CD14-positive monocyte (primary cell): ENCODE data around the gene MICAL2. TPM values are rescaled to one million over a fixed set of nuclear protein-coding genes. Genes with fewer than 3 reads are reported as not detected.
A peak's percentile ranks its signal among the peaks of the same experiment; 100 is the strongest.

Experiments used
- DNase-seq, 3 donors: peaks; one replicate each; pipeline ENCODE4 v3.0.0-alpha.2; 2011 to 2022
- H2AFZ ChIP-seq: 2 replicates; pipeline ENCODE4 v1.6.0; 2012; ENCODE audit warnings: mild to moderate bottlenecking, low read depth, low read length, inconsistent platforms; ENCODE audit not compliant: insufficient read depth, poor library complexity, severe bottlenecking
- H3K27ac ChIP-seq, 2 donors: 1 replicate in 1 of 2; 2 replicates in 1 of 2; pipeline ENCODE4 v1.5.1; 2012 to 2013; ENCODE audit warnings: low read length in 2 of 2, control low read depth in 1 of 2, inconsistent platforms in 1 of 2, low read depth in 1 of 2, mild to moderate bottlenecking in 1 of 2
- H3K27me3 ChIP-seq, 2 donors: one replicate each; pipeline versions ENCODE4 v1.6.0 to v1.6.1; 2011 to 2013; ENCODE audit warnings: low read length in 2 of 2; ENCODE audit not compliant: control insufficient read depth in 2 of 2, insufficient read depth in 2 of 2
- H3K36me3 ChIP-seq, 2 donors: replicated peaks in 1 of 2; 1 replicate in 1 of 2; 2 replicates in 1 of 2; pipeline versions ENCODE4 v1.5.1 to v1.6.1; 2012 to 2013; ENCODE audit warnings: low read length in 2 of 2, control low read depth in 1 of 2, inconsistent platforms in 1 of 2, mild to moderate bottlenecking in 1 of 2; ENCODE audit not compliant: insufficient read depth in 2 of 2, control insufficient read depth in 1 of 2
- H3K4me1 ChIP-seq, 2 donors: 1 replicate in 1 of 2; 2 replicates in 1 of 2; pipeline versions ENCODE4 v1.5.1 to v1.6.1; 2012 to 2013; ENCODE audit warnings: low read length in 2 of 2, control low read depth in 1 of 2, inconsistent platforms in 1 of 2, mild to moderate bottlenecking in 1 of 2, moderate library complexity in 1 of 2; ENCODE audit not compliant: insufficient read depth in 2 of 2, control insufficient read depth in 1 of 2
- H3K4me2 ChIP-seq: replicated peaks from 2 replicates; pipeline ENCODE3; 2012; ENCODE audit warnings: low read length, moderate library complexity, mild to moderate bottlenecking; ENCODE audit not compliant: poor library complexity, severe bottlenecking; ENCODE audit errors: extremely low read depth
- H3K4me3 ChIP-seq, 3 experiments: fragments of 200-600 bp in 1 of 3; sonication (generic) in 1 of 3; replicated peaks in 1 of 3; 1 replicate in 2 of 3; 2 replicates in 1 of 3; pipeline ENCODE4 v1.5.1; 2011 to 2013; ENCODE audit warnings: low read length in 3 of 3, mild to moderate bottlenecking in 3 of 3, control low read depth in 2 of 3, low read depth in 2 of 3, inconsistent platforms in 1 of 3, moderate library complexity in 1 of 3
- H3K79me2 ChIP-seq: 2 replicates; pipeline ENCODE4 v1.6.0; 2012; ENCODE audit warnings: mild to moderate bottlenecking, control low read depth, inconsistent platforms, low read length, moderate library complexity; ENCODE audit not compliant: insufficient read depth
- H3K9ac ChIP-seq: 2 replicates; pipeline ENCODE4 v1.6.0; 2017; ENCODE audit warnings: low read length, mild to moderate bottlenecking; ENCODE audit not compliant: insufficient read depth, poor library complexity, severe bottlenecking
- H3K9me3 ChIP-seq, 2 donors: replicated peaks in 1 of 2; 1 replicate in 1 of 2; 2 replicates in 1 of 2; pipeline versions ENCODE4 v1.5.1 to v1.6.1; 2012 to 2013; ENCODE audit warnings: low read length in 2 of 2, control low read depth in 1 of 2; ENCODE audit not compliant: control insufficient read depth in 1 of 2, insufficient read depth in 1 of 2
- H4K20me1 ChIP-seq: 2 replicates; pipeline ENCODE4 v1.6.0; 2012; ENCODE audit warnings: mild to moderate bottlenecking, low read length, control low read depth, moderate library complexity; ENCODE audit not compliant: insufficient read depth
- H3K27ac Mint-ChIP-seq, 7 donors: one replicate each; pipeline ENCODE4 v1.8.0; 2020; ENCODE audit warnings: mild to moderate bottlenecking in 7 of 7, mixed read lengths in 7 of 7, moderate library complexity in 6 of 7, inconsistent platforms in 2 of 7
- H3K27me3 Mint-ChIP-seq, 3 donors: one replicate each; pipeline ENCODE4 v1.8.0; 2021 to 2022; ENCODE audit warnings: low read depth in 3 of 3, mild to moderate bottlenecking in 3 of 3, mixed read lengths in 3 of 3, moderate library complexity in 3 of 3, inconsistent platforms in 1 of 3
- H3K36me3 Mint-ChIP-seq, 2 donors: one replicate each; pipeline ENCODE4 v1.8.0; 2020; ENCODE audit warnings: mixed read lengths in 2 of 2, inconsistent platforms in 1 of 2, mild to moderate bottlenecking in 1 of 2
- H3K4me1 Mint-ChIP-seq: one replicate; pipeline ENCODE4 v1.8.0; 2020; ENCODE audit warnings: mild to moderate bottlenecking, mixed read lengths
- H3K4me3 Mint-ChIP-seq, 2 donors: one replicate each; pipeline ENCODE4 v1.8.0; 2020; ENCODE audit warnings: mild to moderate bottlenecking in 2 of 2, mixed read lengths in 2 of 2, moderate library complexity in 1 of 2
- H3K9me3 Mint-ChIP-seq, 7 donors: one replicate each; pipeline ENCODE4 v1.8.0; 2020 to 2022; ENCODE audit warnings: mixed read lengths in 7 of 7, mild to moderate bottlenecking in 6 of 7, moderate library complexity in 6 of 7, inconsistent platforms in 2 of 7
- CTCF ChIP-seq: fragments of 200-600 bp; IDR thresholded peaks from one replicate; pipeline ENCODE4 v1.8.0; 2022; ENCODE audit warnings: antibody characterized with exemption, mild to moderate bottlenecking
- WGBS: methylation state at CpG from one replicate; pipeline ENCODE4 v1.1.5; 2013; ENCODE audit warnings: missing lambda C conversion rate; ENCODE audit not compliant: insufficient coverage; 5-methylcytosine and 5-hydroxymethylcytosine counted together
- intact Hi-C, 2 donors: fragments of 100-400 bp; cut with micrococcal nuclease; formaldehyde crosslinking; loops; one replicate each; pipeline versions ENCODE4 v1.15.0 to v1.15.1; 2023
- polyA plus RNA-seq, 3 donors: library from polyadenylated mRNA; depleted of rRNA in 1 of 3; unstranded in 2 of 3; stranded (reverse) in 1 of 3; fragments of 300-500 nt in 2 of 3; fragments of >200 nt in 1 of 3; fragmentation: Illumina TruSeq in 2 of 3; gene quantifications; 1 replicate in 2 of 3; 2 replicates in 1 of 3; pipeline ENCODE4 v1.2.3, GENCODE V29; 2012 to 2021

Gene MICAL2
- polyA plus RNA-seq, 3 donors = 39.8 to 72.5 (median 44.0) TPM

- H3K4me1 ChIP-seq = peaks cover 0 to 6% of the 10 kb centered on the region in 2 donors
- H3K4me3 Mint-ChIP-seq = no peak overlapping the region
- H3K27ac Mint-ChIP-seq = no peak overlapping the region
- H3K9ac ChIP-seq = no peak overlapping the region
- no CpG with 5 or more reads among the region's 1 CpG for WGBS
- no peaks in the 10 kb centered on the region for H3K79me2 ChIP-seq
- H3K36me3 Mint-ChIP-seq = peaks cover 85 to 94% of the 10 kb centered on the region in 2 donors
- TF ChIP-seq CTCF = no peak
- H3K27me3 ChIP-seq = no peaks in the 10 kb centered on the region
- no peaks in the 10 kb centered on the region for H3K9me3 ChIP-seq
- peaks cover 0 to 2% (median 0%) of the 10 kb centered on the region in 7 donors for H3K9me3 Mint-ChIP-seq
- peaks cover 9% of the 10 kb centered on the region for H3K4me1 Mint-ChIP-seq
- no peak overlapping the region for H3K27ac ChIP-seq
- no peak for DNase-seq
- no peak overlapping the region for H3K4me2 ChIP-seq
- H2AFZ ChIP-seq = no peak overlapping the region
- peaks cover 65 to 96% of the 10 kb centered on the region in 2 donors for H3K36me3 ChIP-seq
- H3K27me3 Mint-ChIP-seq = no peaks in the 10 kb centered on the region
- peaks cover 84% of the 10 kb centered on the region for H4K20me1 ChIP-seq
- intact Hi-C loops = no loop called here
- no peak overlapping the region for H3K4me3 ChIP-seq
Observed at GRCh38 chr11:12204506-12204905, 94.1 kb downstream of the MICAL2 start.

GRCh38 chr11:12205330-12205729 is 94.9 kb downstream of the MICAL2 start:
- no peak overlapping the region for H3K4me3 ChIP-seq
- DNase-seq = no peak
- no peak overlapping the region for H3K9ac ChIP-seq
- H4K20me1 ChIP-seq = peaks cover 78% of the 10 kb centered on the region
- H3K4me1 Mint-ChIP-seq = peaks cover under 1% of the 10 kb centered on the region
- H3K9me3 Mint-ChIP-seq = peaks cover 0 to 2% (median 0%) of the 10 kb centered on the region in 7 donors
- peaks cover 69 to 96% of the 10 kb centered on the region in 2 donors for H3K36me3 ChIP-seq
- no peaks in the 10 kb centered on the region for H3K79me2 ChIP-seq
- no peak overlapping the region for H2AFZ ChIP-seq
- no peak overlapping the region for H3K4me2 ChIP-seq
- H3K4me1 ChIP-seq = no peaks in the 10 kb centered on the region
- no peaks in the 10 kb centered on the region for H3K9me3 ChIP-seq
- H3K27me3 ChIP-seq = no peaks in the 10 kb centered on the region
- H3K27ac ChIP-seq = no peak overlapping the region
- no peaks in the 10 kb centered on the region for H3K27me3 Mint-ChIP-seq
- intact Hi-C loops = no loop called here
- peak overlapping the region in 1 of 7 donors; percentile 54 for H3K27ac Mint-ChIP-seq
- peaks cover 88 to 95% of the 10 kb centered on the region in 2 donors for H3K36me3 Mint-ChIP-seq
- no peak for TF ChIP-seq CTCF
- no peak overlapping the region for H3K4me3 Mint-ChIP-seq
